OCI-LY1 (cell line): ENCODE measurements around the gene GCSH.

ENCODE experiments used
- H2AFZ ChIP-seq: fragments of 200-600 bp; sonication (generic), shearing (Covaris generic); 2 replicates; pipeline ENCODE4 v1.6.0; 2014; ENCODE audit warnings: antibody characterized with exemption, mild to moderate bottlenecking, low read length
- H3F3A ChIP-seq: fragments of 200-600 bp; sonication (generic), shearing (Covaris generic); 2 replicates; pipeline ENCODE4 v1.6.0; 2014; ENCODE audit warnings: mild to moderate bottlenecking, antibody characterized with exemption, low read length, moderate library complexity; ENCODE audit not compliant: insufficient read depth
- H3K27ac ChIP-seq: fragments of 200-600 bp; sonication (generic); 2 replicates; pipeline ENCODE4 v1.5.1; 2014; ENCODE audit warnings: low read length, mixed run types, mild to moderate bottlenecking, low read depth; ENCODE audit not compliant: poor library complexity, severe bottlenecking
- H3K27me3 ChIP-seq: fragments of 200-600 bp; sonication (generic); 2 replicates; pipeline ENCODE4 v1.6.0; 2014; ENCODE audit warnings: antibody characterized with exemption, mild to moderate bottlenecking, low read length, moderate library complexity; ENCODE audit not compliant: insufficient read depth
- H3K36me3 ChIP-seq: fragments of 200-600 bp; sonication (generic); 2 replicates; pipeline ENCODE4 v1.6.1; 2014; ENCODE audit warnings: mild to moderate bottlenecking, antibody characterized with exemption, low read length, moderate library complexity, mixed read lengths; ENCODE audit not compliant: insufficient read depth
- H3K4me1 ChIP-seq: fragments of 200-600 bp; sonication (generic); 2 replicates; pipeline ENCODE4 v1.5.1; 2014; ENCODE audit warnings: mild to moderate bottlenecking, low read length, moderate library complexity; ENCODE audit not compliant: insufficient read depth, severe bottlenecking
- H3K4me2 ChIP-seq: fragments of 200-600 bp; sonication (generic), shearing (Covaris generic); 2 replicates; pipeline ENCODE4 v1.6.1; 2014; ENCODE audit warnings: low read length
- H3K4me3 ChIP-seq: fragments of 200-600 bp; sonication (generic); 2 replicates; pipeline ENCODE4 v1.5.1; 2014; ENCODE audit warnings: low read length, low read depth, mild to moderate bottlenecking, mixed read lengths; ENCODE audit not compliant: poor library complexity, severe bottlenecking
- H3K79me2 ChIP-seq: fragments of 200-600 bp; shearing (Covaris generic); 2 replicates; pipeline ENCODE4 v1.6.1; 2016; ENCODE audit warnings: mixed run types, low read length, mixed read lengths; ENCODE audit not compliant: insufficient read depth
- H3K9ac ChIP-seq: fragments of 200-600 bp; sonication (generic), shearing (Covaris generic); 2 replicates; pipeline ENCODE4 v1.6.1; 2014; ENCODE audit warnings: mild to moderate bottlenecking, low read length, mixed read lengths
- H3K9me2 ChIP-seq: fragments of 200-600 bp; sonication (generic), shearing (Covaris generic); 2 replicates; pipeline ENCODE4 v1.6.1; 2014; ENCODE audit warnings: low read depth, mild to moderate bottlenecking, low read length, mixed read lengths
- H3K9me3 ChIP-seq: fragments of 200-600 bp; shearing (Covaris generic); 2 replicates; pipeline ENCODE4 v1.6.1; 2014; ENCODE audit warnings: low read length, mixed read lengths
- H4K20me1 ChIP-seq: fragments of 200-600 bp; sonication (generic), shearing (Covaris generic); 2 replicates; pipeline ENCODE4 v1.6.0; 2016; ENCODE audit warnings: mild to moderate bottlenecking, low read length; ENCODE audit not compliant: insufficient read depth
- CTCF ChIP-seq: fragments of 200-600 bp; sonication (generic), shearing (Covaris generic); IDR thresholded peaks from 2 replicates; pipeline ENCODE4 v1.5.1; 2017; ENCODE audit warnings: mild to moderate bottlenecking, antibody characterized with exemption, low read length, moderate library complexity, mixed read lengths
- EZH2 ChIP-seq: fragments of 200-600 bp; sonication (generic), shearing (Covaris generic); IDR thresholded peaks from 2 replicates; pipeline ENCODE4 v1.8.0; 2017; ENCODE audit warnings: borderline replicate concordance, mixed run types, mild to moderate bottlenecking, antibody characterized with exemption, low read length, moderate library complexity, mixed read lengths

Gene GCSH

GRCh38 chr16:81040842-81041241 lies 55.4 kb downstream of the GCSH start:
- Histone ChIP-seq H3K4me2 (no peak overlapping the region), H4K20me1 (no peaks in the 10 kb centered on the region), H3K27ac (no peak overlapping the region), H3K9ac (no peak overlapping the region), H3K4me1 (peaks cover 10% of the 10 kb centered on the region), H3F3A (no peaks in the 10 kb centered on the region), H3K4me3 (no peak overlapping the region), H3K9me2 (no peaks in the 10 kb centered on the region), H2AFZ (no peak overlapping the region), H3K36me3 (peaks cover 62% of the 10 kb centered on the region), H3K79me2 (peaks cover 5% of the 10 kb centered on the region), H3K27me3 (no peaks in the 10 kb centered on the region), H3K9me3 (no peaks in the 10 kb centered on the region)
- no peak for TF ChIP-seq EZH2
- TF ChIP-seq CTCF, result no peak

GRCh38 chr16:81040131-81040530 lies 56.1 kb downstream of the GCSH start:
- Histone ChIP-seq H3K27me3 (no peaks in the 10 kb centered on the region), H3K9me2 (no peaks in the 10 kb centered on the region), H2AFZ (no peak overlapping the region), H4K20me1 (no peaks in the 10 kb centered on the region), H3K27ac (no peak overlapping the region), H3K9me3 (no peaks in the 10 kb centered on the region), H3K9ac (no peak overlapping the region), H3K4me1 (peaks cover 13% of the 10 kb centered on the region), H3K4me3 (no peak overlapping the region), H3K79me2 (peaks cover 5% of the 10 kb centered on the region), H3K4me2 (no peak overlapping the region), H3F3A (no peaks in the 10 kb centered on the region), H3K36me3 (peaks cover 55% of the 10 kb centered on the region)
- TF ChIP-seq EZH2 (no peak), CTCF (no peak)

- H3K36me3 ChIP-seq, result peaks cover 22% of the 10 kb centered on the region
- H3K9me2 ChIP-seq, result no peaks in the 10 kb centered on the region
- H3K79me2 ChIP-seq, result peaks cover 5% of the 10 kb centered on the region
- H3K4me3 ChIP-seq, result peak overlapping the region; percentile 94
- peaks cover 13% of the 10 kb centered on the region for H3K4me1 ChIP-seq
- H3K9me3 ChIP-seq, result no peaks in the 10 kb centered on the region
- no peak overlapping the region for H2AFZ ChIP-seq
- H3F3A ChIP-seq, result no peaks in the 10 kb centered on the region
- TF ChIP-seq EZH2 (no peak), CTCF (no peak)
- H3K27ac ChIP-seq, result peak overlapping the region; percentile 41
- peak overlapping the region; percentile 79 for H3K9ac ChIP-seq
- H4K20me1 ChIP-seq, result no peaks in the 10 kb centered on the region
- H3K27me3 ChIP-seq, result no peaks in the 10 kb centered on the region
- H3K4me2 ChIP-seq, result peak overlapping the region; percentile 96
Measured at GRCh38 chr16:81036751-81037350, 59.3 kb downstream of the GCSH start.
